NCI-H524 treated with DMSO at 0.1 percent for 48 hours (cell line): ENCODE data around the gene SYTL4.
"Not testable (repeated sequence)": the region's sequence is repeated elsewhere in the genome, so short reads cannot be mapped to it uniquely, and the experiment has no call there.

Source experiments
- DNase-seq: peaks from one replicate; lab custom pipeline; 2025; lab: John Stamatoyannopoulos, UW

The SYTL4 gene

DNA sequence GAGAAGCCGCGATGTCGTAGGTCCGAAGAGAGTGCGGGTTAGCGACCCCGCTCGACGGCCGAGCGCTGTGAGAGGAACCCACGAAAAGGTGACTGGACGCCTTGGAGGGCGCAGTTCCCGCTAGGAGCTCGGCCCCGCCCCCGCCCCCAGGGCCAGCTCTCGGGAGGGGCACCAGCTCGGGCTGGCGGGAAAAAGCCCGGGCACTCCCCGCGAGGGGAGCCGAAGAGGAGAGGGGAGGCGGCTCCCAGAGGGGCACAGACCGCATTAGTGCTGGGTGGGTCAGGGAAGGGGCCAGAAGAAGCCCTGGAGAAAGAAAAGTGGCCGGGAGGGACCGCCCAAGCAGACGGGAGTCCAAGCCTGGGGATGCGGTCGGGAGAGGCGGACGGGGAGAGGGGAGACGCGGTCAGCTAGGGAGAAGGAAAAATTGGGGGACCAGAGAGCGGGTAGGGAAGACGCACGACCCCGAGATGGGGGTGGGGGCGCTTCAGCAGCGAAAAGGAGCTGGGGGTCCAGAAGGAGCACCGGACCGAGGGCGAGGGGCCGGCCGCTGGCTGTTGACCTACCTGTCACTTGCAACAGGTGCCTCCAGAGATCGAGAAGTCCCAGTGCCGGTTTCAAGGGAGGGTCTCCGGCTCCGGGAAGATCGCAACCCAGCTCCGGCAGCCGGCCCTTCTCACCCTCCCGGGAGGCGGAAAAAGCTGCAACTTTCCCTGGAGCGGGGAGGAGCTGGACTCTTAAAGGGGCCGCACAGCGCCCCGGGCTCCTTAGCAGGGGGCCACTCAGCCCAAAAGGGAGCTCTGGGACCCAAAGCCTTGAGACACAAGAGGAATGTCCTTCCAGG is at the start of gene SYTL4:
TSS of gene SYTL4 (minus strand) at position 681 of the 841 bp plus-strand sequence. CDS start 30,084 bp downstream, outside the sequence.
- DNase-seq: no peak

DNA sequence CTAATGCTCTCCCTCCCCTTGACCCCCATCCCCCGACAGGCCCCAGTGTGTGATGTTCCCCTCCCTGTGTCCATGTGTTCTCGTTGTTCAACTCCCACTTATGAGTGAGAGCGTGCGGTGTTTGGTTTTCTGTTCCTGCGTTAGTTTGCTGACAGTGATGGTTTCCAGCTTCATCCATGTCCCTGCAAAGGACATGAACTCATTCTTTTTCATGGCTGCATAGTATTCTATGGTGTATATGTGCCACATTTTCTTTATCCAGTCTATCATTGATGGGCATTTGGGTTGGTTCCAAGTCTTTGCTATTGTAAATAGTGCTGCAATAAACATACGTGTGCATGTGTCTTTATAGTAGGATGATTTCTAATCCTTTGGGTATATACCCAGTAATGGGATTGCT is 37.5 kb upstream of the SYTL4 start:
- not testable (repeated sequence) for DNase-seq

DNA sequence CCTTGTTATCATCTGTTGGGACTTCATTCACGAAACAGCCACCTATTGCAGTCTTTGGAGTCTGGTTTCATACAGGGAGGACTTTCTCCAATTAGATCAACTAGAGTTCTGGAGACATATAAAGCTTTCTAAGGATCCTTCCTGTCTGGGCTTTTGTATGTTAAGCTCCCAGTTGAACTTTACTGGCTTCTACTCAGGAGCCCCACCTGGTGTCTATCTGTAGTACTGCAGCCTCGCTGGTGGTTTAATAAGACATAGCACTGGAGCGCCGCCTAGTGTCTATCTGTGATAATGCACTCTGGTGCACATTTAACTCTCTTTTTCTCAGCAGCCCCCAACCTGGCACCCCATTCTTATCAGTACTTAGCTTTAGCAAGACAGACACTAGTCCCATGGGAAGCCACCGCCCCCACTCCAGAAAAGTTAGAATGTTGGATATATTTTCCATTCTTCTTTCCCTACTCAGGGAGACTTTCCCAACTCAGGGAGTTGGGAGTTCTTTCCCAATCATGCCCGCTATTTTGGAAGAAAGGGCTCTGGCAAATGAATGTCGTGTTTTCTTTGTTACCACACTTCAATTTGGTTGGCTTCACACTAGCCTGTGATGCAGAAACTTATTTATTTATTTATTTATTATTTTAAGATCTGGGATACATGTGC is 36.9 kb upstream of the SYTL4 start:
- no peak for DNase-seq

DNA sequence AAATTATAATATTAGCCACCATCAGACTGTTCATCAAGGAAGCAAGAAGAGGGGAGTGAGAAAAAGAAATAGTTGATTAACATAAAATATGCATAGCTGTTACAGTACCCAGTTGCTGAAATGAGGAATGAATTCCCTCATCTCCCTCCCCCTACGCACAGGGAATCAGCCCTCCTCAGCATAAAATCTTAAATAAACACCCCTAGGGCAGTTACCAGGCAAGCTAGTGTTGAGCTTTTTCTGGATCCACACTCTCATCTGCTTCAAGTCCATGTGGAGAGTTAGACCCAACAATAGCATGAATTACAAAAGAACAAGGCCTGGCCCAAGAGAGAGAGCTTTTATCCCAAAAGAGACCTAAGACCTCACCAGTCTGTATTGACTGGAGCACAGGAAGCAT is 19.0 kb upstream of the SYTL4 start:
- no peak for DNase-seq

DNA sequence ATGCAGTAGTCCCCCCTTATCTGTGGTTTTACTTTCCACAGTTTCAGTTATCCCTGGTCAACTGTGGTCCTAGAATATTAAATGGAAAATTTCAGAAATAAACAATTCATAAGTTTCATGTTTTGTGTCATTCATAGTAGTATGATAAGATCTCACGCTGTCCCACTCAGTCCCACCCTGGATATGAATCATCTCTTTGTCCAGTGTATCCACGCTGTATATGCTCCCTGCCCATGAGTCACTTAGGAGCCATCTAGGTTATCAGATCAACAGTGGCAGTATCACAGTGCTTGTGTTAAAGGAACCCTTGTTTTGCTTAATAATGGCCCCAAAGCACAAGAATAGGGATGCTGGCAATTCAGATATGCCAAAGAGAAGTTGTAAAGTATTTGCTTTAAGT is 16.2 kb upstream of the SYTL4 start:
- DNase-seq: no peak

DNA sequence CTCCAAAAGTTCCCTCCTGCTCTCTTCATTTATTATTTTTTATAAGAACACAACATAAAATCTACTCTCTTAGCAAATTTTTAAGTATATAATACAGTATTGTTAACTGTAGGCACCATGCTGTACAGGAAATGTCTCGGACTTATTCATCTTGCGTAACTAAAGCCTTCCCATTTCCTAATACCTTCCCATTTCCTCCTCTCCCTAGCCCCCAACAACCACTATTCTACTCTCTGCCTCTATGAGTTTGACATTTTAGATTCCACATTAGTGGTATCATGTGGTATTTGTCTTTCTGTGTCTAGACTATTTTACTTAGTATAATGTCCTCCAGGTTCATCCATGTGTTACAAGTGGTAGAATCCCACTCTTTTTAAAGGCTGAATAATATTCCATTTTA is 15.8 kb upstream of the SYTL4 start:
- DNase-seq: no peak

DNA sequence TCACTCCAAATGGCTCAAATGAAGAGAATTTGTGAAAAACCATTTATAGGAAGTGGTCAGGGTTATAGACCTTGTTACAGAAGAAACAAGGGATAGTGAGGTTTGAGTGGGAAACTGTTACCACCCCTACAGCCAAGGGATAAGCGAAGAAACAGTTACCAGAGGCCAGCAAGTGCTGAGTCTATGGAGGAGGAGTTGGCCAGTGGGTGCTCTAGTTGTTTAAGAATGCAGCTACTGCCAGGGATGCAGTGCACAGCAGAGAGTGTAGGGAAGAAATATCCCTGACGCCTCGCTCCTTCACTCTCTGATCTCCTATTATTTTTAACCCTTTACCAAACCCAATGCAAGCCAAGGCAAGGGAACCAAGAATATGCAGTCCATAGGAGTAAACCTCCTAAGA is 15.2 kb upstream of the SYTL4 start:
- no peak for DNase-seq

DNA sequence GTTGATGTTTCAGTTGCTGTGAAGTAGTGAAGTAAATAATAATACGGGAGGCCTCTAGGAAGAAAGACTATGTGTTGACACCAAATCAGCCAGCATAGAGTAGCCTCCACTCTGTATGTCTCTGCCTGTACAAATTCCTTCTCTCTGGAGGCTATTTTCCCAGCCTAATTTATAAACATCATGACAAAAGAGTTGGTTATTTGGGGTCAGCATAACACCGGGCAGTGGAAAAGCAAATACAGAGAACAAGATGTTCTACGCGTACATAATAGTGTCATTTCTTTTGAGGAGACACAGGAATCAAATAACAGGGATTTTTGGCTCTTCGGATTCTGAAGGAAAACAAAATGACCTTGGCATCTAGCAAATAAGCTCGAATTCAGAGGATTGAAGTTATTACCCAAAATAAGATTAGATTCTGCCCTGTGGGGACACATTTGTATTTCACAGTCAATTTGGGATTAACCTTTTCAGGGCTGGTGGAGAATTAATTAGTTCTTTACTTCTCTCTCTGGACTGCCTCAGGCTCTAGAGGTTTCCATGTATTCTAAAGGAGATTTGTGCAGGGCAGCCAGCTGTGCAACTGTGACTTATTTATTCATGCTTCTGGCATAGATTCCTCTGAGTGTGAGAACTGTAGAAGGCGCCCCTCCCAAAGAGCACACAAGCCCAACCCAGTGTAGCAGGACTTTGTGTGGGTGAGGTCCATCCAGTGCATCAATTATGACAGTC is 14.1 kb upstream of the SYTL4 start:
- no peak for DNase-seq

DNA sequence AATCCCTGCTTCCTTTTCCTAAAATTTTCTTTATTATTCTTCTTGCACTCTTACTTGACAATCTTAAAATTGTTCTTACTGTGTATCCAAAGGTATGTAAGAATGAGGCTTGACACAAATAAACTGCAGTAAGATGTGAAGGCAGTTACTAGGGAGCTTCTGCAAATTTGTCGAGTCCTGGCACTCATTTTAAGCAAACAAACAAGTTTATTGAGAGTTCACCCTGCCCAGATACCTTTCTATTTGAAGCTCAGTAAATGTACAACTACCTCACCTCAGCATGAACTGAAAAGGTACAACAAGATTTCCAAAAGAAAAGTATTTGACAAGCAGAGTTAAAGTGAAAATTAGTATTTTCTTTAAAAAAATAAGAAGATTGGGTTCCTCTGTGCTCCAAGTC is 13.3 kb upstream of the SYTL4 start:
- no peak for DNase-seq

DNA sequence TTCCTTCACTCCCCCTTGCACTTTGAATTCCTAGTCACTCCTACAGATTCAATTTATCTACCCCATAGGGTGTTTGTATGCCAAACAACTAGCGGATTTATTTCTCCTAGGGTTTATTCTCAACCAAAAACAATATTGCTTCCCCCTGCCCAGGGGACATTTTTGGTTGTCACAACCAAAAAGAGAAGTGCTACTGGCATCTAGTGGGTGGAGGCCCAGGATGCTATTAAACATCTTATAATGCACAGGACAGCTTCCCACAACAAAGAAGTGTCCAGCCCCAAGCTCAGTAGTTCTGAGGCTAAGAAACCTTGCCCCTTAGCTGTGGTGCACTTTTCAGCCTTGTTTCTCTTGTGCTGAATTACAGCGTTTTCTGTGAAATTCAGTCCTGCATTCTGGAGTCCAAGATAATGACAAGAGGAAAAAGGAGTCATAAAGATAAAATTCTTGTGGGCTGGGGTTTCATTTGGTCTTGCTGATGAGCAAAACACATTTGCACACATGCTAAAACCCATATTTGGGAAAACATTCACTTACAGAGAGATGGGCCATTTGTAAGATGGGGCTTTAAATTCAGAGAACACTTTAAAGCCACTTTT is 11.2 kb upstream of the SYTL4 start:
- DNase-seq: no peak

DNA sequence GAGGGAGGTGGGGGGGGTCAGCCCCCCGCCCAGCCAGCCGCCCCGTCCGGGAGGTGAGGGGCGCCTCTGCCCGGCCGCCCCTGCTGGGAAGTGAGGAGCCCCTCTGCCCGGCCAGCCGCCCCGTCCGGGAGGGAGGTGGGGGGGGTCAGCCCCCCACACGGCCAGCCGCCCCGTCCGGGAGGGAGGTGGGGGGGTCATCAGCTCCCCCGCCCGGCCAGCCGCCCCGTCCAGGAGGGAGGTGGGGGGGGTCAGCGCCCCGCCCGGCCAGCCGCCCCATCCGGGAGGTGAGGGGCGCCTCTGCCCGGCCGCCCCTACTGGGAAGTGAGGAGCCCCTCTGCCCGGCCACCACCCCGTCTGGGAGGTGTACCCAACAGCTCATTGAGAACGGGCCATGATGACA is 7.9 kb downstream of the SYTL4 start:
- not testable (repeated sequence) for DNase-seq

DNA sequence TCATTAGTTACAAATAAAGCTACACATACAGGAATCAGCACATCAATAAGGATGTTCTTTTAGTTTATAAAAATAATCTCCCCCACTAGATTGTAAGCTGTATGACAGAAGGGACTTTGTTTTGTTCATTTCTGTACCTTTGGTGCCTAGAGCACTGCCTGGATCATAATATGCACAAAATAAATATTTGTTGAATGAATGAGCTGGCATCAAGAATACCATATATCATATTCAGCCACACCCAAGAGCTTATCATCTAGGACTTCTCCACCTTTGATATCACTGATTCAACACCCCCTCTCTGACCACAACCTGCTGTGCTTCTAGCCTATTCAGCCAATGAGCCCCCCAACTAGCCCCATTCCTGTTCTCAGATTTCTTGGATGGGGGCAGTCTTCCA is 10.6 kb downstream of the SYTL4 start:
- DNase-seq: no peak

DNA sequence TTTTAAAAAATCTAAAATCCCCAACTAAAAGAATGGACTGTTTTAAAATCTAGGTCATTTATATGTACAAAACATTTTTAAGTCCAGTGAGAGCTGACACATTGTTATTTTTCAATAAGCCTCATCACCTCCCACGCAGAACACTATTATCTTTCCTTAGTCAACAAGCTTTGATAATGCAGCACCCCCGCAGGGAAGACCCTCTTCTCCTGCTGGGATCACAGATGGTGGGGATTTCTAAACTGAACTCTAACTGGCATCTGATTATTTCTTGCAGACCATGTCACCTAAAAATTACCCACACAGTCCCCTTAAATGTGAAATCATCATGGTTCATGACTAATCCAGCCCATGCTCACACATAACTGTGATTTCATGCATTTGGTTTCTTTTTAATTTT is 11.6 kb downstream of the SYTL4 start:
- DNase-seq: peak; percentile 89

DNA sequence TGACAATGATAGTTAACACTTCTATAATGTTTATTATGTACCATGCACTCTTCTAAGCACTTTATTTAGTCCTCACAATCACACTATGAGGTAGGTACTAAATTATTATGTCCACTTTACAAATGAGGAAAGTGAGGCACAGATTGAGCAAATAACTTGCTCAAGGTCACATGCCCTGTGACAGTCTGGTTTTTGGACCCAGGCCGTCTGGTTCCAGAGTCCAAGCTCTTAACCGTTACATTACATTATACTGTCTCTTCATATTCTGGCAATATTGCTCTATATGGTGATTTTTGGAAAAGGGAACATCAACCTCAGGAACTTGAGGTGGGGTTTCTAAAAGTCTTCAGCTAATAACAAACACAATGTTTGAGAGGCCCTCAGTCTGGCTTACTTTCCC is 12.8 kb downstream of the SYTL4 start:
- no peak for DNase-seq

DNA sequence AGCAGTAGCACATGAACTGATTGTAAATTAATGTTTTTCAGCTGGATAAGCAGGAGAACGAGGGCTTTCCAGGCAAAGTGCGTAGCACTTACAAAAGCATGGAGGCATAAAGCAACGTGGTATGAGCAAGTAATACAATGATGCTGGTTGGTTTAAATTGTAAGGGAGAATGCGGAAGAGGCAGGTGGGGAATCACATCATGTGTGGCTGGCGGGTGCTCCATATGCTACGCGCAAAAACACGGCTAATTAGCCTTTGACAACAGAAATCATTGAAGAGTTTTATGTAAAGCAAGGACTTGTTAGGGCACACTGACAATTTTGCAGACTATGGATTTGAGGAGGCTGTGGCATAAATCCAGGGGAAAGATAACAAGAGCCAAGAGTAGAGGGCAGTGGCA is 14.6 kb downstream of the SYTL4 start:
- DNase-seq: peak; percentile 85

DNA sequence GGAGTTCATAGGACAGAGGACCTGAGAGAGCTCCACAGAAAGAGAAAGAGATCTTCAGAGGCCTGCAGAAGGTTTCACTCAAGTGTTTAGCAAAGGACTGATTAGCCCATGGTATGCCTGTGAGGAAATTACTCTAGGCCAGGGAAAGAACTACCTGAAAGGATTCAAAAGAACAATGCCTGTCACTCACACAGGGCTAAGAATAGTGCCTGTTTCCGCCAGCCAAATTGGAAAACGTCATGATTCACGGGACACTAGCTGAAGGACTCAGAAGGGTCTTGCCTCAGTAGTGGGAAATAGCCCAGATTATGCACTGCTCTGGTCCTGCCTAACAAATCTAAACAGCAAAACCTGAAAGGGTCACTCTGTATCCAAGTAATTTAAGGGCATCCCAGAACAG is 21.1 kb downstream of the SYTL4 start:
- no peak for DNase-seq

DNA sequence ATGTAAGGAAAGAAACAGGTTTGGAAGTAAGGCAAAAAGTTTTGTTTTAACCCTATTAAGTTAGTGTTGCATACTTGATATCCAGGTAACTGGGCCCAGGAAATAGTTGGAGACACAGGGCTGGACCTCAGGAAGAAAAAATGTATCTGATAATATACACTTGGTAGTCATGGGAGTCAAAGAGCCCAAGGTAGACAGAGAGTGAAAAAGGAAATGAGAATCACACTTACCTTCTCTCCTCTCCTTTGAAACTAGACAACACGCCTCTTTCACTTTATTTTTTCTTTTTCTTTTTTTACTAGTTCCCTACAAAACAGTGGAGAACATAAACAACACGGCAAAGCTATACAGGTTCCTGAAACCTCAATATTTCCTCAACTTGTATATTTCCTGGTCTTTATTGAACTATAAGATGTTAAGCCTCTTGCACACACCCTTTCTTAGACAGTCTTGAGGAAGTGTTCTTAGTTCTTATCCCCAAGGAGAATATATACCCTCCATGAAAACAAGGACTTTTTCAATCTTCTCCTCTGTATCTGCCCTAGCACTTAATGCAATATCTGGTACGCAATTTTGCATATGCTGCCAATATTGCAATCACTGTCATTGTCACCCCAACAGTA is 27.2 kb downstream of the SYTL4 start:
- no peak for DNase-seq

DNA sequence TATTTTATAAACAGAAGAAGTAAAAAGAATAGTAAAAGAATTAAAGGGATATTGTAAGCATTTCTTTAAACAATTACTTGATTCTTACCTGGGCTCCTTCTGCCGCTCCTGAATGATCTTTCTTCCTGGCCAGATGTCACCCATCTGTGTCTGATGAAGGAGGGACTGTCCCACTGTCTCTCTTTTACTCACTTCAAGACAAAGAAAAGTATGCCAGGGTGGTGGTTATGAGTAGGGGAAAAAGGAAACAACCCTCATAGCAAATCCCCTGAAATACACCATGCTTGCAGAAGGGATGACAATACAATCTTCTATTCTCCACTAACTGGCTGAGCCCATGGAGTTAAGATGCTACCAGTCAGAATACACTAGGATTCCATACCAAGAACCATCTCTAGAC is 31.1 kb downstream of the SYTL4 start:
- peak; percentile 7 for DNase-seq

DNA sequence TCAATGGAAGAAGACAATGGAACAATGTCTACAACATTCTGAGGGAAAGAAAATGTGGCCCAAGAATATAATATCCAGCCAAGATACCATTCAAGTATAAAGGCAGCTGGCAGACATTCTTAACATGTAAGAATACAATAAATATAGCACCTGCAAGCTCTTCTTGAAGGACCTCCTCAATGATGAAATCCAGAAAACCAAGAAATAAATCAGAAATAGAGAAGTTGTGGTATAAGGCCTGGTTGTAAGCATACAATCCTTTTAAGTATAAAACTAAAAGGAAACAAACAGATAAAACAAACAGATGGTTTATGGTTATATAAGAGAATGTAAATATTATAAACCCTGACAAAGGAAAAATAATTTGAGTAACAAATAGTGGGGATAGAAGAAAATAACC is 33.4 kb downstream of the SYTL4 start:
- no peak for DNase-seq

DNA sequence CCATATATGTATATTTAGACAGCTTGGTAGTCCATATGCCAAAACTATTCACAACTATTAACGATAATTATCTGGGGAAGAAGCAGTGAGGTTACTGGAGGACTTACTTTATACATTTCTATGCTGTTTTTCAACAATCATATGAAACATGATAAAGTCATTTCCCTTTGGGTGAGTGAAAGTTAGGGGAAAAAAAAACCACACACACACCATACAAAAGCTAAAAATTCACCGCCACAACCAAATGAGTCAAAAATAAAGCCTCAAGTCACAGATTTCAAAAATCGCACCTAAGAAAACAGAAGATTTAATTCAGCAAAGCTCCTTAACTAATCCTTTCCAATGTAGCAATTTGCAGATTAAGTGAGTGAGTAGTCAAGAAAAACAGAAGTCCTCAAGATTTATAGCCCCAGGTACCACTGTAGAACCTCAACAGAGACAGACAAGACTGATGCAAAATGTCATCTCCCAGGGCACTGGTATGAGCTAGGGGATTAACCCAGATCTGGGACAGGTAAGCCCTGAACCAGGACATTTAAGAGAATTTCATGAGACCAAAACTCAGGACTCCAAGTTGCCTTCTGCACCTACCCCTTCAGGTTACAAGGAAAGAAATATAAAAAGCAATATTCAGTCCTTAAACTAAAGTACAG is 35.1 kb downstream of the SYTL4 start:
- DNase-seq: no peak

DNA sequence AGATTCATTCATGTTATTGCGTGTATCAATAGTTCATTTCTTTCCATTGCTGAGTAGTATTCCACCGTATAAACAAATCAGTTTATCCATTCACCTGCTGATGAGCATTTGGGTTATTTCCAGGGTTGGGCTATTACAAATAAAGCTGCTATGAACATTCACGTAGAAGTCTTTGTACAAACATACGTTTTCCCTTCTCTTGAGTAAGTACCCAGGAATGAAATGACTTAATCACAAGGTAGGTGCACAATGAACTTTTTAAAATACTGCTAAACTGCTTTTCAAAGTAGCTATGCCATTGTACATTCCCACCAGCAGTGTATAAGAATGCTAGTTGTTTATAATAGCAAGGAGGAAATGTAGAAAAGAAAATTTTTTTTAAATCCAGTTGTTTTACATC is 35.9 kb downstream of the SYTL4 start:
- no peak for DNase-seq

DNA sequence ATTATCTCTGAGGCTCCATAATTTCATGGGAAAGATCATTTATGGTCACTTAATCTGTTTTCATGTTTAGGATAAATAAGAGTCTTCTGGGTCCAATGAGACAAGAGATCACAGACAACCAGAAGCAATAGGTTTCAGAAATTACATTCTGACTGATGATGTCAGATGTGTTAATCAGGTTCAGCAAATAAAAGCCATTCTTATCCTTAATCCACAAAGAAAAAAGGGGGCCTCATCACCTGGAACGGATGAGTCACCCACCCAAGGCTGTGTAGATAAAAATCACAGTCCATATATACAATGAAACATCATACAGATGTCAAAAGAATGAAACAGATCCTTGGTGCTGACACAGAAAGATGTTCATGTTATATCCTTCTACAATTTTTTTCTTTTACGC is 36.6 kb downstream of the SYTL4 start:
- no peak for DNase-seq
